Astrocyte (in vitro differentiated cells and primary cell): ENCODE data around the gene IER5L. TPM values are rescaled to one million over a fixed set of nuclear protein-coding genes. Genes with fewer than 3 reads are reported as not detected.
A peak's percentile ranks its signal among the peaks of the same experiment; 100 is the strongest.

Source experiments
- DNase-seq: peaks from one replicate; pipeline ENCODE4 v3.0.0-alpha.2; 2010; ENCODE audit warnings: low read depth
- FAIRE-seq: peaks from 2 replicates; lab custom pipeline; 2011; peaks lifted over from hg19 to GRCh38; lab: Jason Lieb, UNC
- H2AFZ ChIP-seq: 2 replicates; pipeline ENCODE4 v1.6.0; 2012; ENCODE audit warnings: low read depth, low read length, inconsistent platforms
- H3K27ac ChIP-seq: 2 replicates; pipeline ENCODE4 v1.5.1; 2011; ENCODE audit warnings: low read depth, low read length, inconsistent platforms
- H3K27me3 ChIP-seq: 2 replicates; pipeline ENCODE4 v1.6.0; 2011; ENCODE audit warnings: low read length, inconsistent platforms; ENCODE audit not compliant: insufficient read depth
- H3K36me3 ChIP-seq: 2 replicates; pipeline ENCODE4 v1.5.1; 2011; ENCODE audit warnings: low read length, inconsistent platforms; ENCODE audit not compliant: insufficient read depth
- H3K4me1 ChIP-seq: 2 replicates; pipeline ENCODE4 v1.5.1; 2011; ENCODE audit warnings: low read length, inconsistent platforms; ENCODE audit not compliant: insufficient read depth
- H3K4me2 ChIP-seq: 2 replicates; pipeline ENCODE4 v1.6.0; 2012; ENCODE audit warnings: low read length, inconsistent platforms
- H3K4me3 ChIP-seq: 2 replicates; pipeline ENCODE4 v1.5.1; 2011; ENCODE audit warnings: low read depth, mild to moderate bottlenecking, low read length, inconsistent platforms; ENCODE audit not compliant: insufficient read depth
- H3K79me2 ChIP-seq: 2 replicates; pipeline ENCODE4 v1.6.0; 2012; ENCODE audit warnings: mild to moderate bottlenecking, low read length, inconsistent platforms; ENCODE audit not compliant: insufficient read depth
- H3K9ac ChIP-seq: 2 replicates; pipeline ENCODE4 v1.6.0; 2012; ENCODE audit warnings: mild to moderate bottlenecking, low read length, inconsistent platforms
- H3K9me3 ChIP-seq: 2 replicates; pipeline ENCODE4 v1.5.1; 2012; ENCODE audit warnings: low read depth, mild to moderate bottlenecking, low read length, inconsistent platforms; ENCODE audit not compliant: insufficient read depth
- H4K20me1 ChIP-seq: 2 replicates; pipeline ENCODE4 v1.6.0; 2012; ENCODE audit warnings: low read length, inconsistent platforms; ENCODE audit not compliant: insufficient read depth
- H3K27ac Mint-ChIP-seq: one replicate; pipeline ENCODE4 v1.8.0; 2021; ENCODE audit warnings: mild to moderate bottlenecking, mixed read lengths; ENCODE audit not compliant: unreplicated experiment
- H3K27me3 Mint-ChIP-seq: one replicate; pipeline ENCODE4 v1.8.0; 2021; ENCODE audit warnings: low read depth, mixed read lengths; ENCODE audit not compliant: unreplicated experiment
- H3K36me3 Mint-ChIP-seq: one replicate; pipeline ENCODE4 v1.8.0; 2021; ENCODE audit warnings: low read depth, mixed read lengths; ENCODE audit not compliant: unreplicated experiment
- H3K4me1 Mint-ChIP-seq: one replicate; pipeline ENCODE4 v1.8.0; 2021; ENCODE audit warnings: low read depth, mixed read lengths; ENCODE audit not compliant: unreplicated experiment
- H3K4me3 Mint-ChIP-seq: one replicate; pipeline ENCODE4 v1.8.0; 2021; ENCODE audit warnings: mild to moderate bottlenecking, moderate library complexity, mixed read lengths; ENCODE audit not compliant: unreplicated experiment
- H3K9me3 Mint-ChIP-seq: one replicate; pipeline ENCODE4 v1.8.0; 2021; ENCODE audit warnings: mild to moderate bottlenecking, mixed read lengths; ENCODE audit not compliant: unreplicated experiment
- EZH2 ChIP-seq: IDR thresholded peaks from 2 replicates; pipeline ENCODE4 v1.6.1; 2012; ENCODE audit warnings: mild to moderate bottlenecking, low read length, inconsistent platforms; ENCODE audit not compliant: insufficient read depth
- total RNA-seq: library from RNA; stranded (reverse); gene quantifications from 2 replicates; pipeline ENCODE4 v1.2.1, GENCODE V29; 2021
- TF ChIP-seq, protein P1 (sequence below): IDR thresholded peaks from 2 replicates; pipeline ENCODE4 v1.5.1; 2011; ENCODE audit warnings: low read depth, mild to moderate bottlenecking, inconsistent platforms, low read length, moderate library complexity; ENCODE audit not compliant: insufficient read depth

Gene IER5L
- total RNA-seq, 1 donor from 2014 or later: 47.0 TPM

- Histone ChIP-seq H3K27me3 (no peaks in the 10 kb centered on the region), H3K4me2 (no peak overlapping the region), H3K4me1 (peaks cover 5% of the 10 kb centered on the region), H3K9ac (no peak overlapping the region), H3K9me3 (no peaks in the 10 kb centered on the region), H3K4me3 (no peak overlapping the region), H3K36me3 (no peaks in the 10 kb centered on the region), H2AFZ (no peak overlapping the region), H3K27ac (no peak overlapping the region), H3K79me2 (peaks cover 2% of the 10 kb centered on the region), H4K20me1 (peaks cover 1% of the 10 kb centered on the region)
- Mint-ChIP-seq H3K9me3 (no peaks in the 10 kb centered on the region), H3K4me1 (peaks cover 14% of the 10 kb centered on the region), H3K4me3 (no peak overlapping the region), H3K36me3 (no peaks in the 10 kb centered on the region), H3K27ac (peak overlapping the region; percentile 27), H3K27me3 (peaks cover 31% of the 10 kb centered on the region)
- no peak for TF ChIP-seq EZH2
- TF ChIP-seq, protein P1, sequence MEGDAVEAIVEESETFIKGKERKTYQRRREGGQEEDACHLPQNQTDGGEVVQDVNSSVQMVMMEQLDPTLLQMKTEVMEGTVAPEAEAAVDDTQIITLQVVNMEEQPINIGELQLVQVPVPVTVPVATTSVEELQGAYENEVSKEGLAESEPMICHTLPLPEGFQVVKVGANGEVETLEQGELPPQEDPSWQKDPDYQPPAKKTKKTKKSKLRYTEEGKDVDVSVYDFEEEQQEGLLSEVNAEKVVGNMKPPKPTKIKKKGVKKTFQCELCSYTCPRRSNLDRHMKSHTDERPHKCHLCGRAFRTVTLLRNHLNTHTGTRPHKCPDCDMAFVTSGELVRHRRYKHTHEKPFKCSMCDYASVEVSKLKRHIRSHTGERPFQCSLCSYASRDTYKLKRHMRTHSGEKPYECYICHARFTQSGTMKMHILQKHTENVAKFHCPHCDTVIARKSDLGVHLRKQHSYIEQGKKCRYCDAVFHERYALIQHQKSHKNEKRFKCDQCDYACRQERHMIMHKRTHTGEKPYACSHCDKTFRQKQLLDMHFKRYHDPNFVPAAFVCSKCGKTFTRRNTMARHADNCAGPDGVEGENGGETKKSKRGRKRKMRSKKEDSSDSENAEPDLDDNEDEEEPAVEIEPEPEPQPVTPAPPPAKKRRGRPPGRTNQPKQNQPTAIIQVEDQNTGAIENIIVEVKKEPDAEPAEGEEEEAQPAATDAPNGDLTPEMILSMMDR: peak; percentile 32
- FAIRE-seq (no peak), DNase-seq (no peak)
Measured at GRCh38 chr9:129182625-129183494, 4.8 kb upstream of the IER5L start.

DNA sequence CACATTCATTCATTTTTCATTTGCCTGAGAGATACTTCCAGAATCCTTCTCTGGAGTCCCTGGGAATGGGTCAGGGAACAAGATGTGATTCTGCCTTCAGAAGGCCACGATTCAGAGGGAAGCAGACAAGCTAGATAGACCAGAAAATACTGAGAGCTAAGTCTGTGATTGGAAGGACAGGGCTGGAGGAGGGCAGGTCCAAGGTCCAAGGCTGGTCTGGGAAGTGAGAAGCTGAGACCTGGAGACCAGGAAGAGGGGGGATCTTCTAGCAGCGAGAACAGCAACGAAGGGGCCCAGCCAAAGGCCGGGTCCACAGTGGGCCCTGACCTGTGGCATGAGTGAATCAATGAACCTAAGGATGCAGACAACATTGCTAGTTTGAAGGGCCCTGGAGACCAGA, 4.1 kb upstream of the IER5L start:
- Histone ChIP-seq H3K36me3 (no peaks in the 10 kb centered on the region), H3K27ac (no peak overlapping the region), H3K79me2 (peaks cover 6% of the 10 kb centered on the region), H3K4me1 (peaks cover 5% of the 10 kb centered on the region), H4K20me1 (peaks cover 5% of the 10 kb centered on the region), H3K4me3 (no peak overlapping the region), H3K4me2 (no peak overlapping the region), H3K9me3 (no peaks in the 10 kb centered on the region), H2AFZ (no peak overlapping the region), H3K27me3 (no peaks in the 10 kb centered on the region), H3K9ac (no peak overlapping the region)
- TF ChIP-seq, protein P1: no peak
- no peak for TF ChIP-seq EZH2
- no peak overlapping the region for H3K27ac Mint-ChIP-seq
- peaks cover 31% of the 10 kb centered on the region for H3K27me3 Mint-ChIP-seq
- no peaks in the 10 kb centered on the region for H3K9me3 Mint-ChIP-seq
- FAIRE-seq (no peak), DNase-seq (no peak)
- peak overlapping the region; percentile 54 for H3K4me3 Mint-ChIP-seq
- H3K36me3 Mint-ChIP-seq: no peaks in the 10 kb centered on the region
- peaks cover 14% of the 10 kb centered on the region for H3K4me1 Mint-ChIP-seq

GRCh38 chr9:129181246-129181645, 3.2 kb upstream of the IER5L start:
- TF ChIP-seq, protein P1: no peak
- TF ChIP-seq EZH2: no peak
- H2AFZ ChIP-seq: no peak overlapping the region
- no peak overlapping the region for H3K4me2 ChIP-seq
- FAIRE-seq (no peak), DNase-seq (no peak)
- H4K20me1 ChIP-seq: peaks cover 13% of the 10 kb centered on the region
- no peaks in the 10 kb centered on the region for H3K9me3 Mint-ChIP-seq
- H3K36me3 ChIP-seq: no peaks in the 10 kb centered on the region
- no peaks in the 10 kb centered on the region for H3K9me3 ChIP-seq
- no peak overlapping the region for H3K4me3 ChIP-seq
- H3K36me3 Mint-ChIP-seq: no peaks in the 10 kb centered on the region
- H3K79me2 ChIP-seq: peaks cover 15% of the 10 kb centered on the region
- H3K4me1 ChIP-seq: peaks cover 5% of the 10 kb centered on the region
- peaks cover 31% of the 10 kb centered on the region for H3K27me3 Mint-ChIP-seq
- H3K4me1 Mint-ChIP-seq: peaks cover 14% of the 10 kb centered on the region
- no peaks in the 10 kb centered on the region for H3K27me3 ChIP-seq
- no peak overlapping the region for H3K27ac ChIP-seq
- no peak overlapping the region for H3K4me3 Mint-ChIP-seq
- H3K9ac ChIP-seq: no peak overlapping the region
- H3K27ac Mint-ChIP-seq: no peak overlapping the region
